ENCODE results near the gene RFPL3.
A peak's percentile ranks its signal among the peaks of the same experiment; 100 is the strongest.
"Not testable (repeated sequence)": the region's sequence is repeated elsewhere in the genome, so short reads cannot be mapped to it uniquely, and the experiment has no call there.

The RFPL3 gene

DNA sequence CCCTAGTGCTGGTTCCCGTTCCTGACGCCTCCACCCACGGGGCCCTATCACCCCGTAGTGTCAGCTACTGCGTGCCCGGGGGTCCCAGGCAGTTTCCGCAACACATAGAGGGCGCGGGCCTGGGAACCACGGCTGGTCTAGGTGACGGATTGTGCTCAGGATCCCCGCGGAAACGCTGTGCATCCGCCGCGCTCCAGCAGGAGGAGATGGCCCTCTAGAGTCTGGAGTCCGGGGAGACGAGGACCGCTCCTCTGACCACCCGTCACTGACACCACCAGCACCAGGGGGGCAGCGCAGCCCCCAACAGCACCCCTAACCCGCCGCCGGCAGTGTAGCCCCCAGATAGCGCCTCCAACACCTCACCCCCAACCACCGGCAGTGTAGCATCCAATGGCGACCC lies 4.4 kb upstream of the RFPL3 start:
- DNase-seq (ENCODE audit: low read depth in 3 of 3) = no peak

DNA sequence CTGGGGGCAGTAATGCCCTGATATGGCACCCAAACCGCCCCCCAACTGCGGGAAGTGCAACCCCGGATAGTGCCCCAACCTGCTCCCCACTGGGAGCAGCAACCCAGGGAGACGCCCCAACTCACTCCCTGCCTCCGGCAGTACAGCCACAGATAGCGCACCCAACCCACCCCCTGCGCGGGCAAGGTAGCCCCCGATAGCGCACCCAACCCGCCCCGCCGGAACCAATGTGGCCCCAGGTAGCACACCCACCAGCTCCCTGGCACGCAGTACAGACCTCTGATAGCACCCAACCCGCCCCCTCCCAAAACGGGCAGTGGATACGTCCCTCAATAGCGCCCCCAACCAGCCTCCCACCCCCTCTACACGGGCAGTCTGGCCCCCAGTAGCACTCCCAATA lies 3.8 kb upstream of the RFPL3 start:
- DNase-seq (ENCODE audit: low read depth in 3 of 3) = no peak

DNA sequence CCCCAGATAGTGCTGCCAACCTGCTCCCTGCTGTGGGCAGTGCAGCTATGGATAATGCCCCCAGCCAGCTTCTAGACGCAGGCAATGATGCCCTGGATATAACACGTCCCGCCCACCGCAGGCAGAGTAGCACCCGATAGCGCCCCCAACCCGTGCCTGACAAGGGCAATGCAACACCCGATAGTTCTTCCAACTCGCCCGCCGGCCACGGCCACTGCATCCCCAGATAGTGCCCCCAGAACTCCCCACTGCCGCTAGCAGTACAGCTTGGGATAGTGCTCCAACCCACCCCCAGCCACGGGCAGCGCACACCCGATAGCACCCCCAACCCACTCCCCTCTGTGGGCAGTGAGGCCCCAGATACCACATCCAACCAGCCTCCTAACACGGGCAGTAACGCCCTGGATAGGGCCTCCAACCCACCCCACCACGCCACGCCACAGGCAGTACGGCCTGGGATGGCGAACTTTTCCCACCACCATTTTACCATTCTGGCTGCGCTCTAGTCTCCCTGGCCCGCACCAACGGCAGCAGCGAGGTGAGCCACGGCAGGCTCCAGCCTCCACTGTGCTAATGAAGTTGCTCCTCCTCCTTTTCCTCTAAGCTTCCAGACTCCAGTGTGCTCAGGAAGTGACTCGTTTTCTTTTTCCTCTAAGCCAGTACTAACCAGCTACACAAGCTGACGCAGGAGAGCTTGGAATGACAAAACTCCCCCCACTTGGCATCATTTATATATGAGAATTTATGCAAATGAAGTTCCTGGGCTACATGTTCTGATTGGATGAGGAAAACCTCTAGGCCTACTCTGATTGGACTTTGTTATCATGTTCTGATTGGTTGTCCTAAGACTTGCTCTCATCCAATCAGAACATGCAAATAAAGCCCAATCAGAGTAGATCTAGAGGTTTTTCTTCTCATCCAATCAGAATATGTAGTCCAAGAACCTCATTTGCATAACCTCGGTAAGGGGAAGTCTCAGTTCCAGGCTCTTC lies 3.0 kb upstream of the RFPL3 start:
- DNase-seq (ENCODE audit: low read depth in 3 of 3) = no peak

GRCh38 chr22:32355760-32356159 lies 1.9 kb upstream of the RFPL3 start:
- no peak for DNase-seq (ENCODE audit: low read depth in 3 of 3)

GRCh38 chr22:32360096-32360495 lies 2.4 kb downstream of the RFPL3 start:
- not testable (repeated sequence) for DNase-seq (ENCODE audit: low read depth in 3 of 3)

- no peak for DNase-seq (ENCODE audit: low read depth in 3 of 3)
Measured at GRCh38 chr22:32361257-32361656, 3.6 kb downstream of the RFPL3 start.

DNA sequence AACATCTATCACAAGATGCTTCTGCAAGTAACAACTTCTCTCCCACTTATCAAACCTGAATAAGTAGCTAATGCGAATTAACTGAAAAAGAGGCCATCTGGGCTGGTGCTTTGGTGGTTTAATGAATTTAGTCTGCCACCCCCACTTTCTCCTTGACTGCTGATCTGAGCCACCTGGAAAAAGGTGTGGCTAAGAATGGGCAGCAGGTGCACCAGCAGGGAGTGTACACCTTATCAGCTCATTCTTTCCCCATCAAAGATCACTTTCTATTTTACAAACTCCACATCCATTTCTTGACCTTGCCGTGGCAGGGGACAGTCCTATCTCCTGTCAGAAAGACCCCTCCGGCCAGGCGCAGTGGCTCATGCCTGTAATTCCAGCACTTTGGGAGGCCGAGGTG lies 6.5 kb downstream of the RFPL3 start:
- no peak for DNase-seq (ENCODE audit: low read depth in 3 of 3)

DNA sequence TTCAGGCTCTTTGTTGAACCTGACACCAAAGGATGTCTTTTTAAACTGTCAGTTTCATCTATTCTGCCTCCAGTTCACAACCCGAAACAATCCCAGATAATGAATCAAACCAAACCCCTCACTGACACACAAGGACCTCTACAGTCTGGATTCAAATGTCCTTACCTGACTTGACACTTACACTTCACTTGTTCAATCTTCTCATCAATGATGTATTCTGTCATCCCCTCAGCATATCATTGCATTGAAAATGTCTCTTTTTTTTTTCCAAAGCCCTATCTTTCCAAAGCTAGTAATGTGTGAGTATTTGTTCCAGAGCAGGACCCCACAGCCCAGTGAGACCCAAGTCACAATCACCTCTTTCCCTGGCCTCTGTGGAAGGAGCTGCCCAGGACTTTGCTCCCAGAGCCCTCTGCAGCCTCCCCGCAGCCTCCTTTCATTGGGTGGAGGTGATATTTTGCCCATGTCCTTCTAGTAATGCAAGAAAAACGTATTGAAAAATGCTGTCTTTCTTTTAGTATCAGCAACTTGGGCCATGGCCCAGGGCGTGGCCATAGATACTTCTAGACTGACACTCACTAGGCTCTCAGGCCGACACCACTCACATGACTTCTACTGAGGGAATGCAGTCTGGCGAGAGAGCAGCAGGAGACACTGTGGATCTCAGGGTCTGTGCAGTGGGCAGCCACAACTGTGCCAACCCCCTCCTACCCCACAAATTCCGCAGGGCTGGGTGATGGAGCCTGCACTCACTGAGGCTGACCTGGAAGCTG lies 18.2 kb downstream of the RFPL3 start:
- DNase-seq (ENCODE audit: low read depth in 3 of 3) = no peak

- no peak for DNase-seq (ENCODE audit: low read depth in 3 of 3)
Measured at GRCh38 chr22:32376681-32377080, 19.0 kb downstream of the RFPL3 start.

DNA sequence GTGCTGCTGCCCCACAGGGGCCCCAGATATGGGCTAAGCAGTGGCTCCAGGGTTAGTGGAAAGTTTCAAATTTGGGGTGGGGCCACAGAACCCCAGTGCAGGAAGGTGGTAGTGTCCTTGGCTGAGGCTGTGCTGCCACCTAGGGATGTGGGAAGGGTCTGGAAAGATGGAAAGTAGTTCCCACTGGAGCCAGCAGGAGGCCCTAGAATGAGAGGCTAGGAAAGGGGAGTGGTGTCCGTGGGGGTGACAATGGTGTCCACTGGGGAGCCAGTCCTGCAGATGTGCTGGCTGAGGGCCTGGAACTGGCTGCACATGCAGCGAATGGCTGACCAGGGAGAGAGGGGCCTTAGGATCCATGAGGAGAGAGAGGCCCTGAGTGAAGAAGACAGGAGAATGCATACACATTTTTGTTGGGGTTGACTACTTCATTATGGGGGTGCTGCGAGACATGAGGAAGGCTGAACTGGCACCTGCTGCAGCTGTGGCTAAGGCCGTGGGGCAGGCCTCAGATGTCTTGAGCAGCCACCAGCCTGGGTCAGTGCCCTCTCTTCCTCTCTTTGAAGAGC lies 21.1 kb downstream of the RFPL3 start:
- peak in 1 of 3 experiments; percentile 15 for DNase-seq (ENCODE audit: low read depth in 3 of 3)

DNA sequence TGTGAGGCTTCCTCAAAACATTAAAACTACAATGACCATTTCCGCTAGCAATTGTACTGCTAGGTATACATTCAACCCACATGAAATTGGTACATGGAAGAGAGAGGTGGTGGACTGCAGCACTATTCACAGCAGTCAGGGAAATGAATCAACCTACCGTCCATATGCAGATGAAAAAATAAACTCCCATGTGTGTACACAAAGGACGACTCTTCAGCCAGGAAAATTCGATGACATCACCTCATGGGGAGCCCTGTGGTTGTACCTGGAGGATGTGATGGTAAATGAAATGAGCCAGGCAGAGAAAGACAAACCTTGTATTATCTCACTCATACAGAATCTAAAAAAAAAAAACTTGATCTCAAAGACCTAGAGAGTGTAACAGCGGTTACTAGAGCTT lies 23.3 kb downstream of the RFPL3 start:
- no peak for DNase-seq (ENCODE audit: low read depth in 3 of 3)

DNA sequence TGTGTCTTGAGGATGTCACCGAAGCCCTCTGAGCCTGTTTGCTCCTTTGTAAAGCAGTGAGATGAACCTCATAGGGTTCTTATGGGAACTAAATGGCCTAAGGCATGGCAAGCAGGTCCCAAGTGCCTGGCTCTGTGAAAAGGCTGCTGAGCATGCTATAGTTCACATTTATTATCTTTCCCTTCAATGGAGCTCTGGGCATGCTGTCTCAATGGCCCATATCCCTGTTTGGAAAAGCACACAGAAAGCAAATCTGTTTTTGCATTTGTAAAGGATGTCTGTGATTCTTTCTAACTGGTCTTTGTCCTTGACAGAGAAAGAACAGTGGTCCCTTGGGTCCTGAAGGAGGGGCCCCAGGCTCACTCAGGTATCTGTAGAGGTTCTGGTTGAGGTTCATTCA lies 28.0 kb downstream of the RFPL3 start:
- DNase-seq (ENCODE audit: low read depth in 3 of 3) = no peak

DNA sequence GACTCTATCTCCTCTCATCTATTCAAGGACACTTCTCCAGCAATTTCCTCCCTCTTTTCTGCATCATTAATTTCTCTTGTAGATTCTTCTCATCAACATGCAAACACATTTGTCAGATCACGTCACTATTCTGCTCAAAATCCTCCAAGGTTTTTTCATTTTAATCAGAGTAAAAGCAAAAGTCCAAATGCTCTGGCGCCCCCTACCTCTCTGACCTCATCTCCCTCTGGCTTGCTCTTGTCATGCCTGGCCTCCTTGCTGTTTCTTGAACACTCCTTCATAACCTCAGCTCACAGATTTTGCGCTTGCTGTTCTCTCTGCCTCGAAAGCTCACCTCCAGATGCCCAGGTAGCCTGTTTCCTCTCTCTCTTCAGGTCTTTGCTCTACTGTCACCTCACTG lies 32.0 kb downstream of the RFPL3 start:
- no peak for DNase-seq (ENCODE audit: low read depth in 3 of 3)

- no peak for DNase-seq (ENCODE audit: low read depth in 3 of 3)
Measured at GRCh38 chr22:32395107-32395506, 37.4 kb downstream of the RFPL3 start.

- DNase-seq (ENCODE audit: low read depth in 3 of 3) = no peak
Measured at GRCh38 chr22:32396255-32396654, 38.6 kb downstream of the RFPL3 start.

DNA sequence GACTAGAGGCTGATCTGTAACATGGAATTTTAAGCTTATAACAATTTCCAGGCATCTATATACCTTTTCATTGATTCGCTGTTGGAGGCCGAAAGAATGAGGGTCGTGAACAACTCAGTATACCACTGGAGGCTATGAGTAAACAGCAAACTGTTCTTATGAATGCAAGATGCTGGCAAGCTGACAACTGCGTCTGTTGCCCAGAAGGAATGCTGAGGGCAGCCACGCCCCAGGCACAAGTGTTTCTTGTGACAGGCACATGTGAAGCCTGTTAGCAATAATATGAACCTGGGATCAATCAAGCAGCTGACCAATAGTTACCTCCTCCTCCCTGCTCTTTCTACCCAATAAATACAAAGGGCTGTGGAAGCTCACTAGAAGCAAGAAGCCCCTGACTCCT lies 39.1 kb downstream of the RFPL3 start:
- DNase-seq (ENCODE audit: low read depth in 3 of 3) = no peak

DNA sequence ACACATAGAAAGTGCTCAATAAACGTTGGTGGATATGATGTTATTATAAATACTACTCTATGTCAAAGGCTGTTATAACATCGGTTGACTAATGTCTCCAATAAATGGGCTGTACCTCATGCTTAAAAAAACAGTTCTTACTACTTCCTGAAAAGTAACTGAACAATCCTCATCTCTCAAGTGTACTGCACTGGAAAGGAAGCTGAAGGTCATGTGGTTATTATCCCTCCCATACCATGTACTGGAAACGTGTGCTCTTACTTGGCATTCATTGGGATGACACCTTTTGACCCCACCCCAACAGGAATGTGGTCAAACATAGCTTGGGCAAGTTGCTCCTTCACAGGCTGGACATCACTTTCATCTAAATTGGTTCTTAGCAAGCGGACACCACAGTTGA lies 43.8 kb downstream of the RFPL3 start:
- DNase-seq (ENCODE audit: low read depth in 3 of 3) = no peak

- DNase-seq (ENCODE audit: low read depth in 3 of 3) = no peak
Measured at GRCh38 chr22:32404021-32404420, 46.4 kb downstream of the RFPL3 start.

DNA sequence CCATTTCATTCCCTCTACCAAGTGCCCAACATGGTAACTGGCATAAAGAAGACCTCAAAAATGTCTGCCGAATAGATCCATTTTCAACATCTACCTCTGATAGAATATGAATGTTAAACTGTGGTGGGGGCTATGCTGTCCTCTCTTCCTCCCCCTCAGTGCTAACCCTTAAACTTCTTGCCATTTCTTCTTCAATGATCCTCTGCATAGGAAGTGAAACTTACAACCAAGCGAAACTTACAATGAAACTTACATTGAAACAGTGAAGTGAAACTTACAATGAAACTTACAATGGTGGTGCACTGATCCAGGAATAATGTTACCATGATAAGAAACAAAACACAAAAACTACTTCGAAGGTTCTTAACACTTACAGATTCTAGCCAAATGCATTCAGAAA lies 49.6 kb downstream of the RFPL3 start:
- no peak for DNase-seq (ENCODE audit: low read depth in 3 of 3)

GRCh38 chr22:32407936-32408335 lies 50.3 kb downstream of the RFPL3 start:
- DNase-seq (ENCODE audit: low read depth in 3 of 3) = no peak

GRCh38 chr22:32409977-32410376 lies 52.3 kb downstream of the RFPL3 start:
- no peak for DNase-seq (ENCODE audit: low read depth in 3 of 3)

DNA sequence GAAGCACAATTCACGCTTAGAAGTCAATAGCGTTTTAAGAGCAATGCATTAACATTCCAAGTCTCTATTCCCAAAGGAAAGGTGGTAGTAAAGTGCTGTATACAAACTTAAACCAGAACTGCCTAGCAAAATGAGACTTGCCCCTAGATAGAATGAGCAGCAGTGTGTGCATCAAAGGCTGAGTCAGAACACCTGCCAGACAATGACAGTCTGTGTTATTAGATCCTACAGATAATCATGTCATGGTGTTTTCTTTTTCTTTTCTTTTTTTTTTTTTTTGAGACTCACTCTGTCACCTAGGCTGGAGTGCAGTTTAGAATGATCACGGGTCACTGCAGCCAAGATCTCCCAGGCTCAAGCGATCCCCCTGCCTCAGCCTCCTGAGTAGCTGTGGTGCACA lies 52.8 kb downstream of the RFPL3 start:
- no peak for DNase-seq (ENCODE audit: low read depth in 3 of 3)

Measured in stimulated activated CD4-positive, alpha-beta T cell treated with anti-CD3 and anti-CD28 coated beads, TNF-alpha, amount 100 ng/mL, for 24 hours (primary cell).